ES-I3 (cell line): ENCODE results near the gene SNX14.

Source experiments
- H3K36me3 ChIP-seq: 2 replicates; pipeline ENCODE4 v1.6.1; 2013; ENCODE audit warnings: mild to moderate bottlenecking, low read length, control low read depth, moderate library complexity; ENCODE audit not compliant: insufficient read depth
- H3K4me1 ChIP-seq: 2 replicates; pipeline ENCODE4 v1.6.1; 2013; ENCODE audit warnings: mild to moderate bottlenecking, control low read depth, low read length; ENCODE audit not compliant: insufficient read depth
- H3K9ac ChIP-seq: 2 replicates; pipeline ENCODE4 v1.6.1; 2013; ENCODE audit warnings: low read depth, mild to moderate bottlenecking, low read length, moderate library complexity
- H3K9me3 ChIP-seq: 2 replicates; pipeline ENCODE4 v1.6.1; 2013; ENCODE audit warnings: mild to moderate bottlenecking, low read length, moderate library complexity; ENCODE audit not compliant: control insufficient read depth, insufficient read depth

Gene SNX14

GRCh38 chr6:85459224-85459901 is 134.3 kb downstream of the SNX14 start:
- H3K9me3 ChIP-seq, result no peaks in the 10 kb centered on the region
- no peaks in the 10 kb centered on the region; the same call in 1 of the 2 replicates for H3K36me3 ChIP-seq
- H3K4me1 ChIP-seq, result peaks cover 44% of the 10 kb centered on the region
- H3K9ac ChIP-seq, result no peak overlapping the region

GRCh38 chr6:85458782-85459181 is 134.9 kb downstream of the SNX14 start:
- H3K9me3 ChIP-seq, result no peaks in the 10 kb centered on the region
- H3K4me1 ChIP-seq, result peaks cover 39% of the 10 kb centered on the region
- no peaks in the 10 kb centered on the region; the same call in 1 of the 2 replicates for H3K36me3 ChIP-seq
- H3K9ac ChIP-seq, result no peak overlapping the region

- Histone ChIP-seq H3K9ac (no peak overlapping the region), H3K9me3 (no peaks in the 10 kb centered on the region), H3K36me3 (no peaks in the 10 kb centered on the region; the same call in 1 of the 2 replicates), H3K4me1 (peaks cover 39% of the 10 kb centered on the region)
Measured at GRCh38 chr6:85458184-85458583, 135.5 kb downstream of the SNX14 start.

- no peaks in the 10 kb centered on the region for H3K9me3 ChIP-seq
- H3K36me3 ChIP-seq, result no peaks in the 10 kb centered on the region; the same call in 1 of the 2 replicates
- H3K9ac ChIP-seq, result no peak overlapping the region
- H3K4me1 ChIP-seq, result peaks cover 39% of the 10 kb centered on the region
Measured at GRCh38 chr6:85456782-85457181, 136.9 kb downstream of the SNX14 start.
